Sigmoid colon (tissue), 7 donors: ENCODE results near the gene HNRNPDL. TPM values are rescaled to one million over a fixed set of nuclear protein-coding genes. Genes with fewer than 3 reads are reported as not detected.
"Not testable (repeated sequence)": the region's sequence is repeated elsewhere in the genome, so short reads cannot be mapped to it uniquely, and the experiment has no call there.

Experiments
- DNase-seq: peaks from one replicate; pipeline ENCODE4 v3.0.0-alpha.2; 2019
- H3K27ac ChIP-seq, 4 donors: fragments of 200-600 bp; sonication (generic); one replicate each; pipeline ENCODE4 v1.5.1; 2016 to 2019; ENCODE audit warnings: mild to moderate bottlenecking in 1 of 4
- H3K27me3 ChIP-seq, 3 donors: fragments of 200-600 bp; sonication (generic); one replicate each; pipeline ENCODE4 v1.5.1; 2019; ENCODE audit warnings: mild to moderate bottlenecking in 1 of 3
- H3K36me3 ChIP-seq, 4 donors: fragments of 200-600 bp; sonication (generic); one replicate each; pipeline ENCODE4 v1.5.1; 2016 to 2019
- H3K4me1 ChIP-seq, 4 donors: fragments of 200-600 bp; sonication (generic); one replicate each; pipeline ENCODE4 v1.5.1; 2017 to 2019
- H3K4me3 ChIP-seq, 4 donors: fragments of 200-600 bp; sonication (generic); one replicate each; pipeline ENCODE4 v1.5.1; 2017 to 2019; ENCODE audit warnings: mild to moderate bottlenecking in 2 of 4, moderate library complexity in 1 of 4
- H3K9me3 ChIP-seq, 4 donors: fragments of 200-600 bp in 3 of 4; sonication (generic) in 3 of 4; one replicate each; pipeline versions ENCODE4 v1.5.1 to v1.6.1; 2013 to 2019
- CTCF ChIP-seq, 4 experiments: fragments of 450-650 bp in 3 of 4; fragments of 200-600 bp in 1 of 4; IDR thresholded peaks; one replicate each; pipeline ENCODE4 v1.5.1; 2016 to 2019; ENCODE audit warnings: antibody characterized with exemption in 4 of 4, mild to moderate bottlenecking in 3 of 4, moderate library complexity in 2 of 4
- EP300 ChIP-seq, 4 donors: sonication (generic); formaldehyde crosslinking; IDR thresholded peaks; one replicate each; pipeline ENCODE4 v1.6.1; 2017; ENCODE audit warnings: antibody characterized with exemption in 4 of 4
- POLR2A ChIP-seq, 2 donors: fragments of 450-650 bp; IDR thresholded peaks; one replicate each; pipeline ENCODE4 v1.6.1; 2016; ENCODE audit warnings: antibody characterized with exemption in 2 of 2, mild to moderate bottlenecking in 2 of 2, moderate library complexity in 2 of 2
- POLR2AphosphoS5 ChIP-seq, 4 donors: sonication (generic); formaldehyde crosslinking; IDR thresholded peaks; one replicate each; pipeline ENCODE4 v1.6.1; 2017; ENCODE audit warnings: antibody characterized with exemption in 4 of 4
- WGBS, 2 donors: extraction: QIAGEN DNeasy Blood & Tissue Kit; methylation state at CpG; one replicate each; pipeline ENCODE4 v1.1.7; 2013; 5-methylcytosine and 5-hydroxymethylcytosine counted together
- intact Hi-C: fragments of 100-400 bp; cut with DNase I; formaldehyde crosslinking; loops from one replicate; pipeline ENCODE4 v1.15.1; 2023
- polyA plus RNA-seq, 3 donors: library from polyadenylated mRNA; stranded (reverse); fragments of 200-250 nt; gene quantifications; one replicate each; pipeline ENCODE4 v1.2.3, GENCODE V29; 2013
- total RNA-seq, 4 donors: library from RNA; depleted of rRNA; stranded (reverse); fragments of >200 nt; gene quantifications; one replicate each; pipeline ENCODE4 v1.1.0, GENCODE V29; 2016
- donor health status: healthy with polysubstance abuse.
- donor health status: Bipolar disorder and iron deficiency.
- donor health status: healthy.

HNRNPDL gene
- total and polyA plus RNA-seq, 7 donors: 70.5 to 253 (median 178) TPM

GRCh38 chr4:82421796-82422560, 8.3 kb downstream of the HNRNPDL start:
- H3K9me3 ChIP-seq: no peaks in the 10 kb centered on the region
- intact Hi-C loops: loop anchor here (10.0 kb wide), 1 partner anchor 1033 kb away; the partner anchor contains the start of genes HELQ and MRPS18C
- H3K36me3 ChIP-seq: peaks cover 0 to 50% (median 26%) of the 10 kb centered on the region in 4 donors
- peaks cover 0 to 22% (median 17%) of the 10 kb centered on the region in 4 donors for H3K4me1 ChIP-seq
- no peak overlapping the region for H3K4me3 ChIP-seq
- no peaks in the 10 kb centered on the region for H3K27me3 ChIP-seq
- no peak for DNase-seq
- H3K27ac ChIP-seq: no peak overlapping the region
- WGBS, 2 donors: 90% methylated on average over 13 of the region's 13 CpGs
- no peak for TF ChIP-seq POLR2A (IDR thresholded peaks at IDR 0.05)
- TF ChIP-seq POLR2AphosphoS5 (IDR thresholded peaks at IDR 0.05): peak in 1 of 4 donors; percentile 5

- no peaks in the 10 kb centered on the region for H3K9me3 ChIP-seq
- H3K4me1 ChIP-seq: peaks cover 0 to 6% (median 0%) of the 10 kb centered on the region in 4 donors
- H3K4me3 ChIP-seq: no peak overlapping the region
- no peak overlapping the region for H3K27ac ChIP-seq
- intact Hi-C loops: no loop called here
- WGBS, 2 donors: 69% methylated on average over 3 of the region's 3 CpGs
- TF ChIP-seq POLR2AphosphoS5 (IDR thresholded peaks at IDR 0.05) (no peak), POLR2A (IDR thresholded peaks at IDR 0.05) (no peak), CTCF (IDR thresholded peaks at IDR 0.05) (no peak), EP300 (IDR thresholded peaks at IDR 0.05) (no peak)
- no peaks in the 10 kb centered on the region for H3K27me3 ChIP-seq
- peaks cover 0 to 25% (median 15%) of the 10 kb centered on the region in 4 donors for H3K36me3 ChIP-seq
- DNase-seq: no peak
Measured at GRCh38 chr4:82419451-82419850, 10.8 kb downstream of the HNRNPDL start.

- Histone ChIP-seq H3K4me3 (no peak overlapping the region), H3K36me3 (no peaks in the 10 kb centered on the region), H3K27me3 (no peaks in the 10 kb centered on the region), H3K27ac (no peak overlapping the region), H3K4me1 (no peaks in the 10 kb centered on the region), H3K9me3 (no peaks in the 10 kb centered on the region)
- TF ChIP-seq POLR2AphosphoS5 (IDR thresholded peaks at IDR 0.05) (no peak), EP300 (IDR thresholded peaks at IDR 0.05) (no peak), POLR2A (IDR thresholded peaks at IDR 0.05) (no peak), CTCF (IDR thresholded peaks at IDR 0.05) (no peak)
- intact Hi-C loops: no loop called here
- no peak for DNase-seq
- 65 to 88% methylated on average over 12 of the region's 12 CpGs for WGBS, 2 donors
Measured at GRCh38 chr4:82415922-82416365, 14.3 kb downstream of the HNRNPDL start.

GRCh38 chr4:82415061-82415460, 15.2 kb downstream of the HNRNPDL start:
- H3K36me3 ChIP-seq, H3K27me3 ChIP-seq, H3K9me3 ChIP-seq, DNase-seq, H3K4me3 ChIP-seq, H3K27ac ChIP-seq, intact Hi-C loops, H3K4me1 ChIP-seq: not testable (repeated sequence)
- 95 to 96% methylated on average over 11 of the region's 11 CpGs for WGBS, 2 donors

GRCh38 chr4:82403725-82404124, 26.5 kb downstream of the HNRNPDL start:
- H3K27me3 ChIP-seq: no peaks in the 10 kb centered on the region
- H3K27ac ChIP-seq: no peak overlapping the region
- no peaks in the 10 kb centered on the region for H3K4me1 ChIP-seq
- no peaks in the 10 kb centered on the region for H3K36me3 ChIP-seq
- H3K4me3 ChIP-seq: no peak overlapping the region
- H3K9me3 ChIP-seq: no peaks in the 10 kb centered on the region
- DNase-seq: no peak
- TF ChIP-seq POLR2AphosphoS5 (IDR thresholded peaks at IDR 0.05) (no peak), POLR2A (IDR thresholded peaks at IDR 0.05) (no peak), CTCF (IDR thresholded peaks at IDR 0.05) (no peak), EP300 (IDR thresholded peaks at IDR 0.05) (no peak)
- 66 to 84% methylated on average over 1 of the region's 1 CpG for WGBS, 2 donors
- intact Hi-C loops: no loop called here
